ENCODE results near the gene CELF3. TPM values are rescaled to one million over a fixed set of nuclear protein-coding genes. Genes with fewer than 3 reads are reported as not detected.

Gene CELF3
- total and polyA plus RNA-seq, 7 donors: 0.04 TPM; not detected in 6

DNA sequence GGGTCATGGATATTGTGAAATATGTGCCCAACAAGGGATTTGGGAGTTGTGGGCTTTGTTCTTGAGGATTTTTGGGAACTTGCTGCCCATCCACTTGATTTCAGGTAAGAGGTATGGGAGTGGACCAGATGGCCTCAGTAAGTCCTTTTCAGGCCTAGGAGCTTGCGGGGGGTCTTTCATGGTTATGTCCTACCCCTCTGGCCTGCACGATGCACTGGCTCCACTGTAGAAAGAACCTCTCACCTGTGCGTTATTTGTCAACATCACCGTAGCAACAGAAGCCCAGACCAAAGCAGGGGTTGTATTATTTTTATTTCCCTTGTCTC lies 13.3 kb upstream of the CELF3 start:
- TF ChIP-seq, protein P1, sequence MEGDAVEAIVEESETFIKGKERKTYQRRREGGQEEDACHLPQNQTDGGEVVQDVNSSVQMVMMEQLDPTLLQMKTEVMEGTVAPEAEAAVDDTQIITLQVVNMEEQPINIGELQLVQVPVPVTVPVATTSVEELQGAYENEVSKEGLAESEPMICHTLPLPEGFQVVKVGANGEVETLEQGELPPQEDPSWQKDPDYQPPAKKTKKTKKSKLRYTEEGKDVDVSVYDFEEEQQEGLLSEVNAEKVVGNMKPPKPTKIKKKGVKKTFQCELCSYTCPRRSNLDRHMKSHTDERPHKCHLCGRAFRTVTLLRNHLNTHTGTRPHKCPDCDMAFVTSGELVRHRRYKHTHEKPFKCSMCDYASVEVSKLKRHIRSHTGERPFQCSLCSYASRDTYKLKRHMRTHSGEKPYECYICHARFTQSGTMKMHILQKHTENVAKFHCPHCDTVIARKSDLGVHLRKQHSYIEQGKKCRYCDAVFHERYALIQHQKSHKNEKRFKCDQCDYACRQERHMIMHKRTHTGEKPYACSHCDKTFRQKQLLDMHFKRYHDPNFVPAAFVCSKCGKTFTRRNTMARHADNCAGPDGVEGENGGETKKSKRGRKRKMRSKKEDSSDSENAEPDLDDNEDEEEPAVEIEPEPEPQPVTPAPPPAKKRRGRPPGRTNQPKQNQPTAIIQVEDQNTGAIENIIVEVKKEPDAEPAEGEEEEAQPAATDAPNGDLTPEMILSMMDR (IDR thresholded peaks at IDR 0.05): no peak
- intact Hi-C loops (cut with DNase I): loop anchor here (5.0 to 10.0 kb wide), 4 partner anchors 38 to 288 kb away; partner anchors contain the start of genes C2CD4D (in 1 of the 2) and RORC (in 1 of the 2)
- Histone ChIP-seq H3K4me3 (no peak overlapping the region), H3K27me3 (ENCODE audit: insufficient read depth in 3 of 3, low read length in 2 of 3) (peaks cover 0 to 3% (median 0%) of the 10 kb centered on the region in 3 donors), H3K9me3 (no peaks in the 10 kb centered on the region), H3K36me3 (ENCODE audit: insufficient read depth in 1 of 2, low read depth in 1 of 2) (no peaks in the 10 kb centered on the region), H3K4me1 (no peaks in the 10 kb centered on the region), H3K27ac (no peak overlapping the region)
- DNase-seq (no peak), ATAC-seq (no peak)
- 79 to 84% (median 83%) methylated on average over 4 of the region's 4 CpGs for WGBS, 3 donors

DNA sequence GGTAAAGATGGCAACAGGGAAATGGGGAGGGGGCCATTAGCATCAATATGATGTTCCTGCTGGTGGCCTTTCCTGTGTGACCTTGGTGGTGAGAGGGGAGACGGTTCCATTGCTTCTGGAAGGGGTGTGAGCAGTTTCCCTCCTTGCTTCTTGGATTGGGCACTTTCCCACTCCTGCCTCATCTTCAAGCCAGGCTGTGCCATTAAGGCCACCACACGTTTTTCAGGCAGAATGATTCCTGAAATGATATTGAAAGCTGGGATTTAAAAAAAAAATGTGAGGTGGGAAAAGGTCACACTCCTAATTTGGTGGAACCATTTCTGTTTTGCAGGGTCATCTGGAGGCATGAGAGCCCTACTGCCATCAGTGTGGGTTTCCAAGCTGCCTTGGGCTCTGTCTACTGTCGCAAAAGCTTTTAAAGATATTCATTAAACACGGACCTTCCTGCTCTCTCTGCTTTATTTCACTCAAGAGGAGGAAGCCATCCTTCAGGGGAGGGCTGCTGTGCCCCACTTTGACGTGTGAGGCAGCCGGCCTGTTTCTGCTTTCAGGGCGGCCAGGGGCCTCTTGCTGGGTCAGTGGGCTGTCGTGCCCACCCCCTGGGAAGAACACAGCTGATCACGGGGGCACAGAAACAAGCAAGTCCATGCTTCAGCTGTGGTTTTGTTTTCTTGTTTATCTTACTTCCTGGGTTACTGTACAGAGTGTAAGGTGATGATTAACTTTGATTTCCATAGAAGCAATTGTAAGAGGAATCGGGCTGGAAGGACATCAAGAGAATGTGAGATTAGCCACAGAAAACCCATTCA lies 12.8 kb upstream of the CELF3 start:
- H3K27me3 ChIP-seq (ENCODE audit: insufficient read depth in 3 of 3, low read length in 2 of 3): peaks cover 0 to 3% (median 0%) of the 10 kb centered on the region in 3 donors
- H3K9me3 ChIP-seq: no peaks in the 10 kb centered on the region
- intact Hi-C loops (cut with DNase I): no loop called here
- H3K27ac ChIP-seq: no peak overlapping the region
- H3K4me1 ChIP-seq: no peaks in the 10 kb centered on the region
- no peak for DNase-seq
- TF ChIP-seq, protein P1 (IDR thresholded peaks at IDR 0.05): no peak
- no peaks in the 10 kb centered on the region for H3K36me3 ChIP-seq (ENCODE audit: insufficient read depth in 1 of 2, low read depth in 1 of 2)
- no peak for ATAC-seq
- H3K4me3 ChIP-seq: no peak overlapping the region
- WGBS, 3 donors: 75 to 79% (median 79%) methylated on average over 10 of the region's 10 CpGs

GRCh38 chr1:151728151-151729054 lies 11.8 kb upstream of the CELF3 start:
- intact Hi-C loops (cut with DNase I): no loop called here
- Histone ChIP-seq H3K27me3 (ENCODE audit: insufficient read depth in 3 of 3, low read length in 2 of 3) (peaks cover 0 to 3% (median 3%) of the 10 kb centered on the region in 3 donors), H3K4me3 (peak overlapping the region; percentile 21), H3K27ac (no peak overlapping the region), H3K4me1 (no peaks in the 10 kb centered on the region), H3K36me3 (ENCODE audit: insufficient read depth in 1 of 2, low read depth in 1 of 2) (no peaks in the 10 kb centered on the region), H3K9me3 (no peaks in the 10 kb centered on the region)
- TF ChIP-seq, protein P1 (IDR thresholded peaks at IDR 0.05): no peak
- DNase-seq (no peak), ATAC-seq (peak; percentile 49 to 85 (median 58))
- WGBS, 3 donors: 19 to 21% (median 20%) methylated on average over 19 of the region's 19 CpGs

GRCh38 chr1:151723726-151724370 lies 7.2 kb upstream of the CELF3 start:
- ATAC-seq (no peak), DNase-seq (no peak)
- Histone ChIP-seq H3K4me1 (peaks cover 16% of the 10 kb centered on the region), H3K27ac (no peak overlapping the region), H3K9me3 (no peaks in the 10 kb centered on the region), H3K4me3 (no peak overlapping the region), H3K36me3 (ENCODE audit: insufficient read depth in 1 of 2, low read depth in 1 of 2) (no peaks in the 10 kb centered on the region), H3K27me3 (ENCODE audit: insufficient read depth in 3 of 3, low read length in 2 of 3) (peaks cover 0 to 3% (median 3%) of the 10 kb centered on the region in 3 donors)
- WGBS, 3 donors: 52 to 65% (median 58%) methylated on average over 3 of the region's 3 CpGs
- intact Hi-C loops (cut with DNase I): no loop called here
- TF ChIP-seq, protein P1 (IDR thresholded peaks at IDR 0.05): no peak

Data from psoas muscle (tissue), 8 donors.